ENCODE data around the gene CASP12. TPM values are rescaled to one million over a fixed set of nuclear protein-coding genes. Genes with fewer than 3 reads are reported as not detected.

The CASP12 gene
- total RNA-seq, 3 donors from 2014 or later: 0.63 TPM; not detected in 2

DNA sequence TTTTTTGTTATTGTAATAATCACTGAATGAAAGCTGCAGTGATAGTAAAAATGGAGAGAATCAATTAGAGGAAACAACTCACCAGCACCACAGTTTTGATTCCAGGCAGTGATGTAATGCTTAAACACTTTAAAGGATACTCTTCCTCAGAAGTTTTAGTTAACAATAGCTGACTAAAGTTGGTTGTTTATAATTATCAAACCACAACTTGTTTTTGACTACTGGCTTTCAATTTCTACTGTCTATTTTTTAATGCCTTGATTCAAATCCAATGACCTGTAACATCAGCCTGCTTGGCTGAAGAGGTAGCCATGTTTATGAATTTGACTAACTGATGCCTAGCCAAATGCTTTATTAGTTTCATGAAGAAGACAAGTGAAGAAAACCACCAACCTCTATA is 18.2 kb upstream of the CASP12 start:
- intact Hi-C loops (cut with DNase I, micrococcal nuclease): no loop called here
- Histone ChIP-seq H3K9me3 (no peaks in the 10 kb centered on the region), H3K36me3 (ENCODE audit: low read depth) (no peaks in the 10 kb centered on the region), H3K4me3 (no peak overlapping the region), H3K4me1 (ENCODE audit: low read depth) (peaks cover 8% of the 10 kb centered on the region)
- DNase-seq (no peak), ATAC-seq (peak; percentile 25)
- TF ChIP-seq, protein P1, sequence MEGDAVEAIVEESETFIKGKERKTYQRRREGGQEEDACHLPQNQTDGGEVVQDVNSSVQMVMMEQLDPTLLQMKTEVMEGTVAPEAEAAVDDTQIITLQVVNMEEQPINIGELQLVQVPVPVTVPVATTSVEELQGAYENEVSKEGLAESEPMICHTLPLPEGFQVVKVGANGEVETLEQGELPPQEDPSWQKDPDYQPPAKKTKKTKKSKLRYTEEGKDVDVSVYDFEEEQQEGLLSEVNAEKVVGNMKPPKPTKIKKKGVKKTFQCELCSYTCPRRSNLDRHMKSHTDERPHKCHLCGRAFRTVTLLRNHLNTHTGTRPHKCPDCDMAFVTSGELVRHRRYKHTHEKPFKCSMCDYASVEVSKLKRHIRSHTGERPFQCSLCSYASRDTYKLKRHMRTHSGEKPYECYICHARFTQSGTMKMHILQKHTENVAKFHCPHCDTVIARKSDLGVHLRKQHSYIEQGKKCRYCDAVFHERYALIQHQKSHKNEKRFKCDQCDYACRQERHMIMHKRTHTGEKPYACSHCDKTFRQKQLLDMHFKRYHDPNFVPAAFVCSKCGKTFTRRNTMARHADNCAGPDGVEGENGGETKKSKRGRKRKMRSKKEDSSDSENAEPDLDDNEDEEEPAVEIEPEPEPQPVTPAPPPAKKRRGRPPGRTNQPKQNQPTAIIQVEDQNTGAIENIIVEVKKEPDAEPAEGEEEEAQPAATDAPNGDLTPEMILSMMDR (IDR thresholded peaks at IDR 0.05): no peak

DNA sequence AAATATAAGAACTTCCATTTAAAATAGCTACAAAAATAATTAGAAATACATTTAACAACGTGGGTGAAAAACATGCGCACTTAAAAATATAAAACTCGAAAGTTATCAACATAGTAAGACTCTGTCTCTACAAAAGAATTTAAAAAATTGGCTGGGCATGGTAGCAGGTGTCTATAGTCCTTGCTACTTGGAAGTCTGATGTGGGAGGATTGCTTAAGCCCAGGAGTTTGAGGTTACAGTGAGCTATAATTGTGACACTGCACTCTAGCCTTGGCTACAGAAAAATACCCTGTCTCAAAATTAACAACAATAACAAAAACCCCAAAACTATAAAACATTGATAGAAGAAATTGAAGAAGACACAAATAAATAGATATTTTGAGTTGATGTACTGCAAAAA is 13.8 kb upstream of the CASP12 start:
- no peak for DNase-seq
- intact Hi-C loops (cut with DNase I, micrococcal nuclease): no loop called here
- H3K4me3 ChIP-seq: no peak overlapping the region
- TF ChIP-seq, protein P1 (IDR thresholded peaks at IDR 0.05): no peak
- H3K4me1 ChIP-seq (ENCODE audit: low read depth): peaks cover under 1% of the 10 kb centered on the region
- H3K9me3 ChIP-seq: no peaks in the 10 kb centered on the region
- no peak for ATAC-seq
- H3K36me3 ChIP-seq (ENCODE audit: low read depth): no peaks in the 10 kb centered on the region

GRCh38 chr11:104908186-104908531 is 9.9 kb upstream of the CASP12 start:
- DNase-seq (no peak), ATAC-seq (no peak)
- Histone ChIP-seq H3K4me1 (ENCODE audit: low read depth) (no peaks in the 10 kb centered on the region), H3K36me3 (ENCODE audit: low read depth) (no peaks in the 10 kb centered on the region), H3K4me3 (no peak overlapping the region), H3K9me3 (no peaks in the 10 kb centered on the region)
- intact Hi-C loops (cut with DNase I, micrococcal nuclease): no loop called here
- TF ChIP-seq, protein P1 (IDR thresholded peaks at IDR 0.05): no peak

- intact Hi-C loops (cut with DNase I, micrococcal nuclease): no loop called here
- H3K9me3 ChIP-seq: no peaks in the 10 kb centered on the region
- TF ChIP-seq, protein P1 (IDR thresholded peaks at IDR 0.05): no peak
- ATAC-seq (no peak), DNase-seq (no peak)
- no peak overlapping the region for H3K4me3 ChIP-seq
- H3K36me3 ChIP-seq (ENCODE audit: low read depth): no peaks in the 10 kb centered on the region
- no peaks in the 10 kb centered on the region for H3K4me1 ChIP-seq (ENCODE audit: low read depth)
These were observed 9.4 kb upstream of the CASP12 start for GRCh38 chr11:104907521-104908185.

- intact Hi-C loops (cut with DNase I, micrococcal nuclease): no loop called here
- DNase-seq (no peak), ATAC-seq (no peak)
- Histone ChIP-seq H3K36me3 (ENCODE audit: low read depth) (no peaks in the 10 kb centered on the region), H3K9me3 (no peaks in the 10 kb centered on the region), H3K4me3 (no peak overlapping the region), H3K4me1 (ENCODE audit: low read depth) (no peaks in the 10 kb centered on the region)
- TF ChIP-seq, protein P1 (IDR thresholded peaks at IDR 0.05): no peak
These were observed 7.0 kb upstream of the CASP12 start for GRCh38 chr11:104905271-104905670.

DNA sequence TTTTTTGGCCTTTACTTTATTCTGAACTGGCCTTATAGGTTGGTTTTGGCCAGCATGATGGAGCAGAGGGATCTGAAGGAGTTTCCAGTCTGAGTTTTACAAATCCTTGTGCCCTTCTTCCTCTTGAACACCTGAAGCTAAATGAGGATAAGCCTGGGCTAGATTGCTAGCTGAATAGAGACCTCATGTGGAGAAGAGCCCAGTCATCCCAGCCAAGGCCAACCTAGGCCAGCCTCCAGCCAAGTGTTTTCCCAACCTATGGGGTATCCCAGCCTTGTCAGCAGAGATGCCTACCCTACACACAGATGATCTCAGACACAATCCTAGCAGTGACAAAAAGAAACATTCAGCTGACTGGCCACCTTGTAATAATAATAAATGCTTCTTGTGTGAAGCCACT is 966 bp upstream of the CASP12 start:
- no peak for ATAC-seq
- Histone ChIP-seq H3K4me1 (ENCODE audit: low read depth) (no peaks in the 10 kb centered on the region), H3K36me3 (ENCODE audit: low read depth) (no peaks in the 10 kb centered on the region), H3K4me3 (no peak overlapping the region), H3K9me3 (no peaks in the 10 kb centered on the region)
- DNase-seq: no peak
- TF ChIP-seq, protein P1 (IDR thresholded peaks at IDR 0.05): no peak
- intact Hi-C loops (cut with DNase I, micrococcal nuclease): no loop called here

Measured in mucosa of descending colon (tissue), 3 donors.